NCI-H1930 (cell line): ENCODE data around the gene FOXJ1.
A peak's percentile ranks its signal among the peaks of the same experiment; 100 is the strongest.
"Not testable (repeated sequence)": the region's sequence is repeated elsewhere in the genome, so short reads cannot be mapped to it uniquely, and the experiment has no call there.

ENCODE experiments used
- DNase-seq, 2 experiments: peaks; one replicate each; lab custom pipeline; 2025; lab: John Stamatoyannopoulos, UW

The FOXJ1 gene

GRCh38 chr17:76141212-76142038, at the start of gene FOXJ1:
Gene FOXJ1, minus strand, starts transcription at chr17:76141245. Its CDS starts 850 bp downstream, at chr17:76140395.
- peak; percentile 90 to 95 for DNase-seq

DNA sequence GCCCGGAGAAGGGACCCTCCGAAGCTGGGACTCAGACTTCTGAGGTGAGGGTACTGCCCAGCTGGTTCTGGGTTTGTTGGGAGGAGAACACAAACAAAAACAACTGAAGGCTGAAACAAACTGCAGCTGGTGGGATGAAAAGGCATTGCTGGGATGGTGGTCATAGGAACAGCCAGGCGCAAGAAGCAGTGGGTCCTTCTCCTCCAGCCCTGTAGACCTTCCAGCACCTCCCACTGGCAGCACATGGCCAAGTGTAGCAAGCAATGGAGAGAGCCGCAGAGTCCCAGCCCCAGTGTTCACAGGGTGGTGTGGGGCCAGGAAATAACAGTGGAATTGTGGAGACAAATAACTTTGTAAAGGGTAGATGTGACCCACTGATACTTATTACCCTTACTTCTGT, 48.7 kb upstream of the FOXJ1 start:
- no peak for DNase-seq

GRCh38 chr17:76189247-76189646, 48.2 kb upstream of the FOXJ1 start:
- DNase-seq = no peak

- no peak for DNase-seq
Observed at GRCh38 chr17:76188213-76189016, 47.4 kb upstream of the FOXJ1 start.

GRCh38 chr17:76186774-76187173, 45.7 kb upstream of the FOXJ1 start:
- DNase-seq = not testable (repeated sequence)

DNA sequence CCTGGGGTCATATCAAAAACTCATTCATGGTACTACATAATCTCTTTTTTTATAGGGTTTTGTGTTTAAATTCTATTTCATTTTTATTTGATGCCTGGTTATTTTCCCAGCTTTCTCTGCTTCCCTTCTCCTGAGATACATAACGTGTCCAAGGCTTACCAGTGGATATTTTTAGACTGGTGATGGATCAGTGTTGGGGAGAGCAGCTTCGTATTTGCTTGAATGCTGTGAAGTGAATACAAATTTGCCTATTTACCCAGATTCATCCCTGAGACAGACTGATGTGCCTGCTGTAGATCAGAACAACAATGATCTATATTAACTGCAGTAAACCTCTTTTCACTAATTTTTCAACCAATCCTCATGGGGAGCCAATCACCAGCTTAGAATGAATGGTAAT, 43.2 kb upstream of the FOXJ1 start:
- DNase-seq = no peak

- DNase-seq = peak; percentile 81 to 82
Observed at GRCh38 chr17:76182016-76182764, 41.1 kb upstream of the FOXJ1 start.

DNA sequence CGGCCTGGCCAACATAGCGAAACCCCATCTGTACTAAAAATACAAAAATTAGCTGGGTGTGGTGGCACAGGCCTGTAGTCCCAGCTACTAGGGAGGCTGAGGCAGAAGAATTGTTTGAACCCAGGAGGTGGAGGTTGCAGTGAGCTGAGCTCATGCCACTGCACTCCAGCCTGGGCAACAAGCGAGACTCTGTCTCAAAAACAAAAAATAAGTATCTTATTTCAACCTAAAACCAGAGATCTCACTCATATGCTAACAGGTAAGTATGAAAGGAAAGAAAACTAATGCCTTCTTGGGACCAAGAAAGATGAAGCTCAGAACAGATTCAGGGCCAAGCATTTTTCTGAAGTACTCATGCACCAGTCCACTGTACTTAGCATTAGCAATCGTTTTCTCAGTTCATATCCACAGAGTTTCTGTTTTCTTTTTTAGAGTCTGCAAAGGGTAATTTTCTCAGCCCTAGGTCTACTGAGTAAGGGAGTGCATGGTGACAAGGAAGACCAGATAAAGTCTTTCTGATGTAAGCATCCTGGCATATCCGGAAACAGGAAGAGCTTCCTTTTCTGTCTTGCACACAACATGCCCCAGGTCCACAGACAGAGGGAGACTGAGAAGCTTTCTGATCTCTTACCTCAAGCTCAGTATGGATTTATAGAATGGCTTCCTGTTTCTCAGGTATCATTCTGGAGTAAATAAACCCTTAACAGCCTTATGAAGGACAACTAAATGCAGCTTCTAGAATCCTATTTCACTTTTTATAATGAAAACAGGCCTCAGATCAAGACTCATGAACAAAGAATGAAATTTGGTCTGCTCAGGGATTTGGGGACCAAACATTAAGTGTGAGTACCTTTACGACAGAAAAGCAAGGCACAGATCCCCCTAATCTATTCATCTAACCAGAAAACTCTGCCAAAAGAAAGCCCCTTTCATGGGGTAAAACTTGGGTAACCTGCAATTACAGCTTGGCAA, 38.7 kb upstream of the FOXJ1 start:
- DNase-seq = no peak

DNA sequence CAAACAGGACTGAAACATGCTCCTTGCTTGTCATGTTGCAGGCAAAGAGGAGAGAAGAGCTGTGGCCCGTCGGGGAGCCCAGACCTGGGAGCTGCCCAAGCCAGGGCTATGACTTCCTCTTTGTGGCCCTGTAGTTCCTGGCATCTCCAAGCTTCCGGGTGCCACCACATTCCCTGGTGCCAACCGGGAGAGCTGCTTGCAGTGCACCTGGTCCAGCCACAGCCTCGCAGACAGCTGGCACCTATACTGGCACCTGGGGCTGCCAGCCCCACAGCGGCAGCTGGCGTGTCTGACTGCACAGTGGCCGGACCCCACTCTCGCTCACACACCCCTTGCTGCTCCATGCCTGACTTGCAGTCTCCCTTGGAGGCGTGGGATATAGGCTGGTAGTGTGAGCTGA, 37.1 kb upstream of the FOXJ1 start:
- no peak for DNase-seq

GRCh38 chr17:76176701-76177574, 35.9 kb upstream of the FOXJ1 start:
- DNase-seq = no peak

GRCh38 chr17:76174037-76174436, 33.0 kb upstream of the FOXJ1 start:
- no peak for DNase-seq

DNA sequence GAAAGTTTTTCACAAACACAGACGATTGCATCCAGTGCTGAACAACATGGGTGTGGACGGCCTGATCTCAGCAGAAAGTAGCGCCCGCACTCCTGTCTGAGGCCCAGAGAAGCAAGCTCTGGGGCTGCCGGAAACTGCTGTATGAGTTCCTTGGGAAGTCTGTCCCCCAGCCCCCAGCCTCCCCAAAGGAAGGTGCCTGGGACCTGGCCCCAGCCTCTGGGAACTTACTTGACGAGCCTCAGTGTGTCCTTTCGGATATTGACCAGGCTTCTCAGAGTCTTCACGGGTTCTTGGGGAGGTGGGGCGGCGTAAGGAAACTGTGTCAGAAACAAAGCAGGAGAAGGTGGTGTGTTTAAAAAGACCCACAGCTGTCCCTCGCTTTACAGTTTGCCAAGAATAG, 32.4 kb upstream of the FOXJ1 start:
- no peak for DNase-seq

GRCh38 chr17:76171706-76172105, 30.7 kb upstream of the FOXJ1 start:
- DNase-seq = peak in 1 of 2 experiments; percentile 35

GRCh38 chr17:76170114-76170513, 29.1 kb upstream of the FOXJ1 start:
- DNase-seq = no peak

DNA sequence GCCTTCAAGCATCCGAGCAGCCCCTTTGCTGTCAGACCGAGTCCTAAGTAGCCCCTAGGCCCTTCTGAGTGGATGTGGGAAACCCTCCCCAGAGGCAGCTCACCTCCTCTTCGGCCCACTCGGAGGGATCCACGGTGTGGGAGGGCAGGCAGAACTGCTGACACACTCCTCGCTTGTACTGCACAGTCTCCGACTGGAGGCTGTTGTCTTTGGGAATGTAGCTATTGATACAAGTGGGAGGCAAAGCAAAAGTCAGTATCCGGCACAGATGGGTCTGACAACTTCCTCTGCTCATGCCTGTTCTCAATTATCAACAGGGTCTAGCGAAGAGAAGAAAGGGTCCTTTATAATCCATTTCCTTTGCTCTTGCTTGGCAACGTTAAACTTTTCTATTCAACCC, 25.9 kb upstream of the FOXJ1 start:
- no peak for DNase-seq

- no peak for DNase-seq
Observed at GRCh38 chr17:76166168-76166567, 25.1 kb upstream of the FOXJ1 start.

- DNase-seq = no peak
Observed at GRCh38 chr17:76164331-76164730, 23.3 kb upstream of the FOXJ1 start.

GRCh38 chr17:76163919-76164318, 22.9 kb upstream of the FOXJ1 start:
- DNase-seq = no peak

DNA sequence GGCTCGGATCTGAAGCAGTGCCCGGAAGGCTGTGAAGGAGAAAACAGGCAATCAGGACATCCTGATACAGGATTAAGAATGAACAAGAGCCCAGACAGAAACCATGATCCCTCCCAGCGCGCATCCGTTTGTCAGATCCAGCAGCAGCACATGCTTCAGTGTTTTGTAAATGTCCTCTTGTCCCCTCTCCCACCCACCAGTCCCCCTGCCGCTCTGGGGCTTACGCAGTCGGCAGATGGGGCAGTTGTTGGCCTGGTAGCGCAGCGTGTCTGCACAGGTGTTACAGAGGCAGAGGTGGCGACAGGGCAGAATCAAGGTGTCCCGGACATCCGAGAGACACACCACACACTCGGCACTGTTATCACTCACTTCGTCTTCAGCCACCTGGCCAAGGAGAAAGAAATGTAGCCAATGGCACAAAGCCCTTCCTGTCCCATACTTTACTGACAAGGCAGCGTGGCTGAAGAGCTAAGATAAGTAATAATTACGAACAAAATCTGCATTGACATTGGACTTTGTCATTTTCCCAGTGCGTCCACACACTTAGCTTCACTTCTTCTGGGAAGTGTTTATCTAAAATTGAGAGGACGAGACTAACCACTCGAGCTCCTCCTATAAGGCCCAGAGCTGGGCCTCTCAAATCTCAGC, 20.7 kb upstream of the FOXJ1 start:
- no peak for DNase-seq
